CD4-positive, alpha-beta T cell treated with Interleukin-1 beta for 1 hour (primary cell): ENCODE data around the gene GALNT13.

Source experiments
- DNase-seq, 2 donors: peaks; one replicate each; pipeline ENCODE4 v3.0.0-alpha.2; 2020 to 2022

The GALNT13 gene

GRCh38 chr2:154132827-154133226 is 261.1 kb downstream of the GALNT13 start:
- DNase-seq = no peak

GRCh38 chr2:154133823-154134222 is 262.1 kb downstream of the GALNT13 start:
- no peak for DNase-seq

GRCh38 chr2:154140249-154141025 is 268.7 kb downstream of the GALNT13 start:
- no peak for DNase-seq

- no peak for DNase-seq
These were observed 270.8 kb downstream of the GALNT13 start for GRCh38 chr2:154142480-154142879.

- DNase-seq = no peak
These were observed 271.4 kb downstream of the GALNT13 start for GRCh38 chr2:154143105-154143504.

GRCh38 chr2:154158101-154158500 is 286.4 kb downstream of the GALNT13 start:
- DNase-seq = no peak

- DNase-seq = no peak
These were observed 289.6 kb downstream of the GALNT13 start for GRCh38 chr2:154161286-154161685.

- DNase-seq = no peak
These were observed 298.7 kb downstream of the GALNT13 start for GRCh38 chr2:154170400-154170799.

GRCh38 chr2:154173164-154173563 is 301.4 kb downstream of the GALNT13 start:
- DNase-seq = no peak

- DNase-seq = no peak
These were observed 302.2 kb downstream of the GALNT13 start for GRCh38 chr2:154173919-154174318.

- no peak for DNase-seq
These were observed 310.3 kb downstream of the GALNT13 start for GRCh38 chr2:154182008-154182407.

- DNase-seq = no peak
These were observed 316.2 kb downstream of the GALNT13 start for GRCh38 chr2:154187948-154188347.

GRCh38 chr2:154189953-154190352 is 318.2 kb downstream of the GALNT13 start:
- no peak for DNase-seq

- DNase-seq = no peak
These were observed 321.5 kb downstream of the GALNT13 start for GRCh38 chr2:154193246-154193645.

GRCh38 chr2:154194909-154195643 is 323.4 kb downstream of the GALNT13 start:
- DNase-seq = no peak

- DNase-seq = no peak
These were observed 324.0 kb downstream of the GALNT13 start for GRCh38 chr2:154195644-154196195.

GRCh38 chr2:154198866-154199265 is 327.1 kb downstream of the GALNT13 start:
- DNase-seq = no peak

GRCh38 chr2:154203206-154203605 is 331.5 kb downstream of the GALNT13 start:
- no peak for DNase-seq

- DNase-seq = no peak
These were observed 332.2 kb downstream of the GALNT13 start for GRCh38 chr2:154203902-154204301.

- no peak for DNase-seq
These were observed 335.7 kb downstream of the GALNT13 start for GRCh38 chr2:154207288-154208047.

- no peak for DNase-seq
These were observed 352.0 kb downstream of the GALNT13 start for GRCh38 chr2:154223726-154224125.

GRCh38 chr2:154226931-154227330 is 355.2 kb downstream of the GALNT13 start:
- DNase-seq = no peak
